ENCODE results near the gene NANOS3. TPM values are rescaled to one million over a fixed set of nuclear protein-coding genes. Genes with fewer than 3 reads are reported as not detected.

NANOS3 gene
- total and polyA plus RNA-seq, 2 of the 13 experiments (the other 11 are each of a cell fraction or from before 2014, with no cell fraction given), result 0.21 TPM; not detected in 1

GRCh38 chr19:13830114-13830740, 46.7 kb upstream of the NANOS3 start (continued):
- TF ChIP-seq SP5 (CRISPR knock-in tag; IDR thresholded peaks at IDR 0.05; ENCODE audit: borderline replicate concordance, low read depth), result no peak
- no peak for TF ChIP-seq HES4 (CRISPR knock-in tag; IDR thresholded peaks at IDR 0.05; ENCODE audit: borderline replicate concordance)
- no peak for TF ChIP-seq EED (CRISPR knock-in tag; IDR thresholded peaks at IDR 0.05)

GRCh38 chr19:13830741-13831536, 46.0 kb upstream of the NANOS3 start:
- Histone ChIP-seq H4K20me1 (ENCODE audit: insufficient read depth, low read length) (no peaks in the 10 kb centered on the region), H3K9ac (ENCODE audit: insufficient read depth, low read depth, low read length) (no peak overlapping the region), H2AFZ (ENCODE audit: low read length) (no peak overlapping the region), H3K9me3 (ENCODE audit: low read length) (no peaks in the 10 kb centered on the region), H3K4me3 (replicated peaks in 1 of 3; ENCODE audit: insufficient read depth in 1 of 3, low read depth in 2 of 3, low read length in 3 of 3) (no peak overlapping the region), H3K27ac (ENCODE audit: extremely low read length, insufficient read depth, low read length) (no peak overlapping the region), H3K4me2 (ENCODE audit: low read depth, low read length) (no peak overlapping the region), H3K4me1 (ENCODE audit: insufficient read depth, low read length) (peaks cover 18% of the 10 kb centered on the region), H3K36me3 (replicated peaks in 1 of 2; ENCODE audit: control insufficient read depth in 1 of 2, insufficient read depth in 2 of 2, low read length in 2 of 2) (no peaks in the 10 kb centered on the region; a peak in 1 of 5 replicates), H3K79me2 (ENCODE audit: insufficient read depth, low read length) (no peaks in the 10 kb centered on the region), H3K27me3 (ENCODE audit: control insufficient read depth in 1 of 2, insufficient read depth in 2 of 2, low read length in 2 of 2) (no peaks in the 10 kb centered on the region)
- 96% methylated on average over 28 of the region's 32 CpGs for WGBS (ENCODE audit: low lambda C conversion rate)
- ChIA-PET CTCF (ENCODE audit: low intra/inter-chr PET ratio, low total read pairs) (no interaction called here), POLR2A (no interaction called here)
- in situ Hi-C loops (cut with HindIII; ENCODE audit: extremely low pct_ligation_motif_present, low pct_unique_long_range_greater_than_20kb), result no loop called here
- no peak for FAIRE-seq
- no peak for ATAC-seq
- no peak for TF ChIP-seq MEIS2 (CRISPR knock-in tag; IDR thresholded peaks at IDR 0.05)
- peak; percentile 25 for TF ChIP-seq AGO2 (optimal IDR thresholded peaks at IDR 0.05; ENCODE audit: low read depth, low read length)
- no peak for TF ChIP-seq ZNF737 (CRISPR knock-in tag; IDR thresholded peaks at IDR 0.05; ENCODE audit: borderline replicate concordance)
- BruUV-seq (replicated peaks), result no TSS peak
- DNase-seq (ENCODE audit: low spot score), result no peak
- intact Hi-C loops (cut with micrococcal nuclease; ENCODE audit: unreplicated experiment), result loop anchor here (5.0 kb wide), 1 partner anchor 34 kb away; the partner anchor contains the start of gene ZSWIM4

Data from HepG2 (cell line).